AG09319 (cell line): ENCODE results near the gene ADGRG3.

Source experiments
- DNase-seq: peaks from one replicate; pipeline ENCODE4 v3.0.0-alpha.2; 2010; ENCODE audit warnings: low read depth; ENCODE audit errors: extremely low read depth
- TF ChIP-seq, protein P1 (sequence below): IDR thresholded peaks from 2 replicates; pipeline ENCODE4 v1.5.1; 2011; ENCODE audit warnings: low read depth, mild to moderate bottlenecking, inconsistent platforms, low read length, moderate library complexity

ADGRG3 gene

DNA sequence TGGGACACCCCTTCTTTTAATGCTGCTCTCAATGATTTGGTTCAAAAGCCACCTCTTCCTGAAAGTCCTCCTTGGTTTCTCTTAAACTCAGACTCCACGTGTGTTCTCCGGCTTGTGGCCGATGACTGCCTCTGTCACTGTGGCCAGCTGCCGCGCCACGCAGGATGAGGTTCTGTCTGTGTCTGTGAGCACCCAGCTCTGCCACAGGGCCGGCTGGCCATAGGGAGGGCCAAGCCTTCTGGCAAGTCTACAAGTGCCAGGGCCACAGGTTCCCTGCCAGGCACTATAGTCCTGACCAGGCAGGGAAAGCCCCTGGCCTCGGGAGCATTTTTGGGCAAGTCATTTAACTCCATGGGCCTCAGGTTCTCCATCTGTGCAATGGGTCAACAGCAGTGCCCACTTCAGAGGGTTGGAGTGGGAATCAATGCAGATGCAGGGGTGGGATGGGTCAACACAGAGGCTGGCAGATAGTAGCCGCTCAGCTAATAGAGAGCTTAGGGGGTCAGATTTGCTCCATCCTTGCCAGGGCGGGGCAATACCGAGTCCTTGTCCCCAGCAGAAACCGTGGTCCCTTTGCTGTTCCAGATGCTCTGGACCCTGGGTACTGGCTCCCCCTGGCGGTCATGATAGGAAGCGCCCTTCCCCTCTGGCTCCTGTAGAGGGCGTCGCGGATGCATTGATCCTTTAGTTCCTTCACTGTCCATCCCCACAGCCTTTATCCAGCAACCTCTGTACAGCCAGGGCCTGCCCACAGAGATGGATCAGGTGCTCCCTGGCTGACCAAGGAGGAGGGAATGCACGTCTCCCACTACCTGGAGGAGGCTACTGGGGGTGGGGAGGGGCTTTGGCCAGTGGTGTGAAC is 19.3 kb upstream of the ADGRG3 start:
- TF ChIP-seq, protein P1, sequence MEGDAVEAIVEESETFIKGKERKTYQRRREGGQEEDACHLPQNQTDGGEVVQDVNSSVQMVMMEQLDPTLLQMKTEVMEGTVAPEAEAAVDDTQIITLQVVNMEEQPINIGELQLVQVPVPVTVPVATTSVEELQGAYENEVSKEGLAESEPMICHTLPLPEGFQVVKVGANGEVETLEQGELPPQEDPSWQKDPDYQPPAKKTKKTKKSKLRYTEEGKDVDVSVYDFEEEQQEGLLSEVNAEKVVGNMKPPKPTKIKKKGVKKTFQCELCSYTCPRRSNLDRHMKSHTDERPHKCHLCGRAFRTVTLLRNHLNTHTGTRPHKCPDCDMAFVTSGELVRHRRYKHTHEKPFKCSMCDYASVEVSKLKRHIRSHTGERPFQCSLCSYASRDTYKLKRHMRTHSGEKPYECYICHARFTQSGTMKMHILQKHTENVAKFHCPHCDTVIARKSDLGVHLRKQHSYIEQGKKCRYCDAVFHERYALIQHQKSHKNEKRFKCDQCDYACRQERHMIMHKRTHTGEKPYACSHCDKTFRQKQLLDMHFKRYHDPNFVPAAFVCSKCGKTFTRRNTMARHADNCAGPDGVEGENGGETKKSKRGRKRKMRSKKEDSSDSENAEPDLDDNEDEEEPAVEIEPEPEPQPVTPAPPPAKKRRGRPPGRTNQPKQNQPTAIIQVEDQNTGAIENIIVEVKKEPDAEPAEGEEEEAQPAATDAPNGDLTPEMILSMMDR: no peak; the same call in none of the 2 replicates
- no peak for DNase-seq

DNA sequence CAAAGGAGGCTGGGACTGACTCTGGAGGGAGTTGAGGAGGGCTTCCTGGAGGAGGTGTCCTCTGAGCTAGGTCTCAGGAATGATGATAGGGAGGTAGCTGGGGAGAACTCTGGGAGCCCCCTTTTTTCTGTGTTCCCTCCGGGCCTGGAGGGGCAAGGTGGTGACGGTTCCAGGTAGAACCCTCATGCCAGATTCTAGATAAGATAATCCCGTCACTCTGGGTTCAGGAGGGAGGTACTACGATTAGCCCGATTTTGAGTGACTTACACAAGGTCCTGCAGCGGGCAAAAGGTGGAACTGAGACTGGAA is 18.7 kb upstream of the ADGRG3 start:
- no peak for DNase-seq
- TF ChIP-seq, protein P1: no peak

DNA sequence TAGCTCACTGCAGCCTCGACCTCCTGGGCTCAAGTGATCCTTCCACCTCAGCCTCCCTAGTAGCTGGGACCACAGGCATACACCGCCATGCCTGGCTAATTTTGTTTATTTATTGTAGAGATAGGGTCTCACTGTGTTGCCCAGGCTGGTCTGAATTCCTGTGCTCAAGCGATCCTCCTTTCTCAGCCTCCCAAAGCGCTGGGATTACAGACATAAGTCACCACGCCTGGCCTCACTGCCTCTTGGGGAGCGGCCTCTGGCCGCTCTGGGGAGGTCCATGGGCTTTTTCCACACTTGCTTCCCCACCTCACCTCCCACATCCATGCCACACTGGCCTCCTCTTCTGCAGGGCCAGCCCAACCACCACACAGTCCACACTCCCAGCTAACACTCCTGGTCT is 18.3 kb upstream of the ADGRG3 start:
- DNase-seq: no peak
- TF ChIP-seq, protein P1: no peak

DNA sequence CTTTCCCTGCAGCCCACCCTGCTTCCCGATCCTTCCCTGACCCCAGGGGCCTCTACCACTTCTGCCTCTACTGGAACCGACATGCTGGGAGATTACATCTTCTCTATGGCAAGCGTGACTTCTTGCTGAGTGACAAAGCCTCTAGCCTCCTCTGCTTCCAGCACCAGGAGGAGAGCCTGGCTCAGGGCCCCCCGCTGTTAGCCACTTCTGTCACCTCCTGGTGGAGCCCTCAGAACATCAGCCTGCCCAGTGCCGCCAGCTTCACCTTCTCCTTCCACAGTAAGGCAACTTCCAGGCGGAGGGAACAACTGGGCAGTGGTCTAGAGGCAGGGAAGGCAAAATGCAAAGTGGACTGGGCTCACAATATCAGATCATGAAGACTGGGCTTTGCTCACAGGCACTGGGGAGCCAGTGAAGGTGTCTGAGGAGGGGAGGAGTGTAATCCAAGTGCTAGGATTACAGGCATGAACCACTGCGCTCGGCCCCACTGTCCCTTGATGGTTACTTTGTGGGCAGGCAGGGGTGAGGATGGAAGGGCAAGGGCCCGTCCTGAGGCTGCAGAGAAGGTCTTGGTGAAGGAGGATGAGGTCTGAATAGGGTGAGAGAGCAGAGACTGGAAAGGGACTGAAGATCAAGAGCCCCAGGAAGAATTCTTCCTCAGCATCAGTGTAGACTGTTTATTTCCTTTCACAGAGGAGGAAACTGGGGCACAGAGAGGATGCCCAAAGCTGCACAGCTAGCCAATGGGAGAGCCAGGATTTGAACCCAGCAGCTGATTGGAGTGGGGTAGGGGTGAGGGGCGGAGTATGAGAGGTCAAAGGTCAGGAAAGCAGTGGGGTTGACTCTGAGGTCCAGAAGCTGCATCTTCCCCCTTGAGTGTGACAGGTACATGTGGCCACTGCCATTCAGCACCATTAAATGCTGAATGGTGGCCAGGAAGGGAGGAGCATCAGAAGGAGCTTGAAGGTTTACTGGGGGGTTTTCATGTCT is 16.5 kb upstream of the ADGRG3 start:
- DNase-seq: no peak
- TF ChIP-seq, protein P1: no peak

DNA sequence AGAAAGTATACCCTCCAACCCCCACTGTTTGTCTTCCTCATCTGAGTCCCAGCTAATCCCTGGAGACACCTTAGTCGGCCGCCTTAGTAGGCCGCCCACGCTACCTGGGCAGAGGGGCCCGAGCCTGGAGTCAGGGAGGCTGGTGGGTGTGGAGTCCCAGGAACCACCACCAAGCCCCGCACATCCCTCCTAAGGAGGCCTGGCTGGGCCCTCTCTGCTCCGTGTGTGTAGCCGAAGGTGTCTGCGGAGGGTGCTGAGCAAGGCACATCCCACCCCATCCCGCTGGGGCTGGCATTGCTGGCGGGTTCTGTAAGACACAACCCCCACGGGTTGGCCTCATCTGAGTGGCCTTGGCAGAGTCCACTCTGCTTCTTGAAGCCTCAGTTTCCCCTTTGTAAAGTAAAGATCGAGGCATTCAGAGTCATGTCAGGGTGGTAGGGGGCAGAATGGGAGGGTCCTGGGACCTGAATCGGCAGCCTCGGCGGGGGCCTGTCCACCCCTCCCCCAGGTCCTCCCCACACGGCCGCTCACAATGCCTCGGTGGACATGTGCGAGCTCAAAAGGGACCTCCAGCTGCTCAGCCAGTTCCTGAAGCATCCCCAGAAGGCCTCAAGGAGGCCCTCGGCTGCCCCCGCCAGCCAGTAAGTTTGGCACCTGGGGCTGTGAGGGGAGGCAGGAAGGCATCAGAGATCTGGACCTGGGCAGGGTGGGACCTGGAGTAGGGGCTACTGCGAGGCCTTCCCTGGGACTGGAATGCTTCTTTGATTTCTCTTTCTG is 15.2 kb upstream of the ADGRG3 start:
- TF ChIP-seq, protein P1: no peak
- DNase-seq: no peak

DNA sequence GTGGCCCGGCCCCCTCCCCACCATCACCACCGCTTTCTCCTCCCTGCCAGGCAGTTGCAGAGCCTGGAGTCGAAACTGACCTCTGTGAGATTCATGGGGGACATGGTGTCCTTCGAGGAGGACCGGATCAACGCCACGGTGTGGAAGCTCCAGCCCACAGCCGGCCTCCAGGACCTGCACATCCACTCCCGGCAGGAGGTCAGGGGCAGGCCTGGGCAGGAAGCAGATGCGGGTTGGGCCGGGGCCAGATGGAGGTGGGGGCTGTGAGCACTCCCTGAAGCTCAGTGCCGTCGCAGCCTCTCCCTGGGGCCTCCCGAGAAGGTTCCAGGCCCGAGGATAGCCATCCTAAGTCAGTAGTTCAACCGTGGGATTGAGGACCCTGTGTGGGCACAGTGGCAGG is 14.2 kb upstream of the ADGRG3 start:
- no peak for DNase-seq
- TF ChIP-seq, protein P1: no peak
